ENCODE measurements around the gene DENND1A.

Gene DENND1A

DNA sequence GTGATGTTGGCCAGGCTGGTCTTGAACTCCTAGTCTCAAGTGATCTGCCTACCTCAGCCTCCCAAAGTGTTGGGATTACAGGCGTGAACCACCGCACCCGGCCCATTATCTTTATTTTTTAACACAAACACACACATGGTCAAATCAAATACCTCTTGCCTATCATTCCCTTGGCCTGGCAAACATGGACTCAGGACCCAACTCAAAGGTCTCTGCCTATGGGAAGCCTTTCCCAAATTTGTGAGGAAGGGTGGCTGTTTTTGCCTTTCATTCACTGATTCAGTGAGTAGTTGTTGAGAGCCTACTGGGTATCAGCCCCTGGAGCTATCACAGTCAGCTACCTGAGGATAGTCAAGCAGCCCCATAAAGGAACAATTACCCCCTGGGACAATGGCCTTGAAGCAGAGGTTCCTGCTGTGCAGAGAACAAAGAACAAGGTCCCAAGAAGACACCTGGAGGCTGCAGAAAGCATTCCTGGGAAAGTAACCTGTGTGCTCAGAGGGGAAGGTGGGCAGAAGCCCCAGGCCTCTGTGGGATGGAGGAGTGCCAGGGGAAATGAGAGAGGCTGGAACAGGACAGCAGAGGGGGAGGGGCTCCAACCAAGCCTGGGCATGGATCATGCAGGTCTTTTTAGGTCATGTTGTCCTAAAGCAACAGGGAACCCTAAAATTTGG lies 447.5 kb downstream of the DENND1A start:
- in situ Hi-C loops (cut with HindIII; ENCODE audit: low sequenced_read_pairs), result no loop called here
- DNase-seq (ENCODE audit: low read depth), result no peak
- TF ChIP-seq, protein P1, sequence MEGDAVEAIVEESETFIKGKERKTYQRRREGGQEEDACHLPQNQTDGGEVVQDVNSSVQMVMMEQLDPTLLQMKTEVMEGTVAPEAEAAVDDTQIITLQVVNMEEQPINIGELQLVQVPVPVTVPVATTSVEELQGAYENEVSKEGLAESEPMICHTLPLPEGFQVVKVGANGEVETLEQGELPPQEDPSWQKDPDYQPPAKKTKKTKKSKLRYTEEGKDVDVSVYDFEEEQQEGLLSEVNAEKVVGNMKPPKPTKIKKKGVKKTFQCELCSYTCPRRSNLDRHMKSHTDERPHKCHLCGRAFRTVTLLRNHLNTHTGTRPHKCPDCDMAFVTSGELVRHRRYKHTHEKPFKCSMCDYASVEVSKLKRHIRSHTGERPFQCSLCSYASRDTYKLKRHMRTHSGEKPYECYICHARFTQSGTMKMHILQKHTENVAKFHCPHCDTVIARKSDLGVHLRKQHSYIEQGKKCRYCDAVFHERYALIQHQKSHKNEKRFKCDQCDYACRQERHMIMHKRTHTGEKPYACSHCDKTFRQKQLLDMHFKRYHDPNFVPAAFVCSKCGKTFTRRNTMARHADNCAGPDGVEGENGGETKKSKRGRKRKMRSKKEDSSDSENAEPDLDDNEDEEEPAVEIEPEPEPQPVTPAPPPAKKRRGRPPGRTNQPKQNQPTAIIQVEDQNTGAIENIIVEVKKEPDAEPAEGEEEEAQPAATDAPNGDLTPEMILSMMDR (IDR thresholded peaks at IDR 0.05; ENCODE audit: low read depth, low read length, missing control alignments), result no peak
- no peak overlapping the region for H3K4me3 ChIP-seq (ENCODE audit: low read depth, low read length)

DNA sequence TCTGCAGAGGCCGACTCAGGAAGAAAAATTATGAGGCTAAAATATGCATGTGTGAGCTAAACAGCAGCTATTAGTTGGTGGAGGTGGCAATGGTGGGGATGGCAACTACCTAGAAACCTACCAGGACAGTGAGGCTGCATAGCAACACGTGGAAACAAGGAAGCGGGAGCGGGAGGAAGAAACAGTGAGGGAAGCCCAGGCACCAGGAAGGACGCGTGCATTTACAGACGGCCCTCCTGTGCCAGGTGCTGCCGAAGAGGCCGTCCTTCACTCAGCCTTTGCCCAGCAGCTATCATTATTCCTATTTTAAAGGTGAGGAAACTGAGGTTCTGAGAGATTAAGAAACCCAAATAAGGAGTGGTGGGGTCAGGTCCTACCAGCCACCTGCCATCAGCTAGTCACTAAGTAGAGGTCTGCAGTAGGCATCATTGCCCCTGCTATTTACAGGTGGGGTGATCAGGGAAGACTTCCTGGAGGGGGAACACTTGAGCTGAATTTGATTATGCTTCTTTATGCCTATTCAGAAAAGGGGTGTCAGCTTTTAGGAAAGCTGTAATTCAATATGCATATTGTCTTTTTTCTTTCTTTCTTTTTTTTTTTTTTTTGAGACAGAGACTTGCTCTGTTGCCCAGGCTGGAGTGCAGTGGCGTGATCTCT lies 448.6 kb downstream of the DENND1A start:
- no peak overlapping the region for H3K4me3 ChIP-seq (ENCODE audit: low read depth, low read length)
- TF ChIP-seq, protein P1 (IDR thresholded peaks at IDR 0.05; ENCODE audit: low read depth, low read length, missing control alignments), result no peak
- in situ Hi-C loops (cut with HindIII; ENCODE audit: low sequenced_read_pairs), result no loop called here
- no peak for DNase-seq (ENCODE audit: low read depth)

DNA sequence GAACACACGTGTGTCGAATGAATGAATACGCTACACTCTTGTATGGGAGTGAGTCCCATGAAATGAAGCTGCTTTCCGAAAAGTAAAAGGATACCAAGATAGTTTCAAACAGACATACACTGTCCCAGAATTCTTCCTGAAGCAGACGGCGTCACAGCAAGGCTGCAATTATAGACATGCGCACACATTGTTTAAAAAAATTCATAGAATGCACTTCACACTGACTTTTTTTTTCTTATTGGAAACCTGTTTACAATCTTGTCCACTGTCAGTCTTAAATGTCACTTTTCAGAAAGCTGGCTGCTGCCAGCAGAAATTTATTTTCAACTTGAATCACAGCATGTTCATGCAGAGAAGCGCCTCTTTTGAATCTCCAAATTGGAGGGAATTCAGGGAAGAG lies 449.1 kb downstream of the DENND1A start:
- in situ Hi-C loops (cut with HindIII; ENCODE audit: low sequenced_read_pairs), result no loop called here
- DNase-seq (ENCODE audit: low read depth), result no peak
- no peak overlapping the region for H3K4me3 ChIP-seq (ENCODE audit: low read depth, low read length)
- TF ChIP-seq, protein P1 (IDR thresholded peaks at IDR 0.05; ENCODE audit: low read depth, low read length, missing control alignments), result no peak

DNA sequence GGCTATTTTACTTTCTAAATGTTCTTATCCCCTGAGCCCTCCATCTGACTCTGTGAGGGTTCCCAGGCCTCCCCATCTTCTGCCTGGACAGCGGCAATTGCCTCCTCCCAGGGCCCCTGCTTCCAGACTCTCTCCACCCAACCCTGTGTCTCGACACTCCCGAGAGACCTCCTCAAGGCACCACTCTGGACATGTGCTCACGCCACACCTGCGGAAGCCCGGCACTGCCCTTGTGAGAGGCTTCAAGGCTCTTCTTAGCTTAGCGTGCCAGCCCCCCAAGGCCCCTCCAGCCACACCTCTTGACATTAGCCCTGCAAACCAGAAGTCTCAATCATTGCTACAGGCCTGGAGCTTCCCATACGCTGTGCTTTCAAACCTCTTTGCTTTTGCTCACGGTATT lies 449.8 kb downstream of the DENND1A start:
- in situ Hi-C loops (cut with HindIII; ENCODE audit: low sequenced_read_pairs), result no loop called here
- TF ChIP-seq, protein P1 (IDR thresholded peaks at IDR 0.05; ENCODE audit: low read depth, low read length, missing control alignments), result no peak
- DNase-seq (ENCODE audit: low read depth), result no peak
- no peak overlapping the region for H3K4me3 ChIP-seq (ENCODE audit: low read depth, low read length)

DNA sequence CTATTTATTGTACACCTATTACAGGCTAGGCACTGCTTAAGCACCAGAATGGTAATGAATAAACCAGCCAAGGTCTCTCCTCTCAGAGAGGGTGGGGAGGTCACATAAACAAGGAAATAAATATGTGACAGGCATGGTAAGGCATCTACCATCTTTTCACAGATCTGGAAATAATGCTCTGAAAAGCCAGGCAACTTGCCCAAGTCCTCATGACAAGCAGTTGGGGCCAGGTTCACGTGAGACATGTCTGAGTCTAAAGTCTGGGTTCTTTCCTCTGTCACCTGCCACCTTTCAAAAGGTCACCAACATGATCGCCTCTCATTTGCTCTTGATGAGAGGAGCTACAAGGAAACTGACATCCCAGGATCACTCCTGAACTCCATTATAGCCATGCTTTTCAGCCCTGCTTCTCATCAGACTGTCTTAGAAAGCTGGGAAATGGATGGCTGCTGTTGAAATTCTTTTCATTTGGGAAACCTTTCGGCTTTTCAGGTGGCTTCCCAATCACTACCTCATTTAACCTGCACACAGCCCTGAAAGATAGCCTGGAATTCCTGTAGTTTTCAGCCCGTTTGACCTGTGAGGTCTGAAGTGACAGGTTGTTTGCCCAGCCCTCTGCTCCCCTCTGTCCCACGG lies 450.8 kb downstream of the DENND1A start:
- H3K4me3 ChIP-seq (ENCODE audit: low read depth, low read length), result no peak overlapping the region
- DNase-seq (ENCODE audit: low read depth), result no peak
- TF ChIP-seq, protein P1 (IDR thresholded peaks at IDR 0.05; ENCODE audit: low read depth, low read length, missing control alignments), result no peak
- in situ Hi-C loops (cut with HindIII; ENCODE audit: low sequenced_read_pairs), result no loop called here

DNA sequence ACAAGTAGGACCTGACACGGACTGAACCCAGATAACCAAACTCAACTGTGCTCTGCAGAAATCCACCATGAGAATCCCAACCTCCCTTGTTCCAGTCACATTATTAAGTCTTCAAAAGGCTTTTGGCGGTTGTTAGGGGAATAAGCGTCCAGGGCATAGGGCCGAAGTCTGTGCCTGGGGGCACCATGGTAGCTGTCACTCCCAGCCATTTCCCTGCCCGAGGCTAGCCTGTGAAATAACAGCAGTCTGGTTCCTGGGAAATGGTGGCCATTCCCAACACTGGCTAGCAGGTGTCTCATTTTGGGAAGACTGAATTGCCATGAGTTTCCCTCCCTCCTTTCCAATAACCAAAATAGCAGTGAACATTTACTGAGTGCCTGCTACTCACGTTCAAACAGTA lies 451.8 kb downstream of the DENND1A start:
- DNase-seq (ENCODE audit: low read depth), result no peak
- no peak overlapping the region for H3K4me3 ChIP-seq (ENCODE audit: low read depth, low read length)
- in situ Hi-C loops (cut with HindIII; ENCODE audit: low sequenced_read_pairs), result no loop called here
- TF ChIP-seq, protein P1 (IDR thresholded peaks at IDR 0.05; ENCODE audit: low read depth, low read length, missing control alignments), result no peak
